ENCODE results near the gene TMEM168. TPM values are rescaled to one million over a fixed set of nuclear protein-coding genes. Genes with fewer than 3 reads are reported as not detected.

The TMEM168 gene
- polyA plus RNA-seq, 1 donor (not counting 4 experiments of a cell fraction or from before 2014, with no cell fraction given): 32.8 TPM

DNA sequence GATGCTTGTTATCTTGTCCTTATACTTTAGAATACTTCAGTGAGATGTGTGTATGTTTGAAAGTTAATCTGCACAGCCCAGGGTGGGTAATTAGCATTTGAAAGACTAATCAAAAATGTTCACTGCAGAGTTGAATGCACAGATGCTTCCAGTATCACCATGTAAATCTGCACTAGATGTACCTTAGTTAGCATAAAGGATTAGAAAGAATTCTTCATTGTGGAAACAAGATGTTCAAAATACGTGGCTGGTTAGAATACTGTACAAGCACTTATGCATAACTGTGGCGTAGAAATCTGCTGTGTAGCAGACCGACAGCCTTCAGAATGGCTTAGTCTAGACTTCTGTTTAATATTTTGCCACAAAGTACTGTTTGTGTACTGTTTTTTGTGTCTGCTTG is 2.2 kb upstream of the TMEM168 start:
- Histone ChIP-seq H3K36me3 (ENCODE audit: control insufficient read depth in 2 of 2, extremely low read depth in 1 of 2, insufficient read depth in 2 of 2, low read length in 2 of 2) (no peaks in the 10 kb centered on the region), H3K4me1 (ENCODE audit: control insufficient read depth, extremely low read depth, insufficient read depth, low read length) (peaks cover 24% of the 10 kb centered on the region), H3K4me2 (ENCODE audit: control insufficient read depth, extremely low read depth, insufficient read depth, low read depth, low read length) (peak overlapping the region; percentile 42), H3K9me3 (ENCODE audit: control insufficient read depth, low read depth, low read length) (no peaks in the 10 kb centered on the region), H3K4me3 (ENCODE audit: control insufficient read depth in 2 of 3, extremely low read depth in 1 of 3, insufficient read depth in 2 of 3, low read depth in 1 of 3, low read length in 3 of 3) (no peak overlapping the region), H3K79me2 (ENCODE audit: control insufficient read depth, insufficient read depth, low read length) (peaks cover 12% of the 10 kb centered on the region), H4K20me1 (ENCODE audit: control insufficient read depth, extremely low read depth, insufficient read depth, low read length) (no peaks in the 10 kb centered on the region), H3K27me3 (ENCODE audit: control insufficient read depth, extremely low read depth, insufficient read depth, low read length) (no peaks in the 10 kb centered on the region), H3K9ac (ENCODE audit: control insufficient read depth, extremely low read depth, insufficient read depth, low read length) (no peak overlapping the region), H2AFZ (ENCODE audit: control insufficient read depth, low read length) (peak overlapping the region; percentile 67), H3K9me1 (ENCODE audit: control insufficient read depth, extremely low read depth, insufficient read depth, low read length) (no peaks in the 10 kb centered on the region), H3K27ac (ENCODE audit: control insufficient read depth, insufficient read depth, low read length) (no peak overlapping the region)
- DNase-seq (ENCODE audit: low read depth, low spot score) (no peak), FAIRE-seq (no peak)
- TF ChIP-seq, protein P1, sequence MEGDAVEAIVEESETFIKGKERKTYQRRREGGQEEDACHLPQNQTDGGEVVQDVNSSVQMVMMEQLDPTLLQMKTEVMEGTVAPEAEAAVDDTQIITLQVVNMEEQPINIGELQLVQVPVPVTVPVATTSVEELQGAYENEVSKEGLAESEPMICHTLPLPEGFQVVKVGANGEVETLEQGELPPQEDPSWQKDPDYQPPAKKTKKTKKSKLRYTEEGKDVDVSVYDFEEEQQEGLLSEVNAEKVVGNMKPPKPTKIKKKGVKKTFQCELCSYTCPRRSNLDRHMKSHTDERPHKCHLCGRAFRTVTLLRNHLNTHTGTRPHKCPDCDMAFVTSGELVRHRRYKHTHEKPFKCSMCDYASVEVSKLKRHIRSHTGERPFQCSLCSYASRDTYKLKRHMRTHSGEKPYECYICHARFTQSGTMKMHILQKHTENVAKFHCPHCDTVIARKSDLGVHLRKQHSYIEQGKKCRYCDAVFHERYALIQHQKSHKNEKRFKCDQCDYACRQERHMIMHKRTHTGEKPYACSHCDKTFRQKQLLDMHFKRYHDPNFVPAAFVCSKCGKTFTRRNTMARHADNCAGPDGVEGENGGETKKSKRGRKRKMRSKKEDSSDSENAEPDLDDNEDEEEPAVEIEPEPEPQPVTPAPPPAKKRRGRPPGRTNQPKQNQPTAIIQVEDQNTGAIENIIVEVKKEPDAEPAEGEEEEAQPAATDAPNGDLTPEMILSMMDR (optimal IDR thresholded peaks at IDR 0.05 in 1 of 3, IDR thresholded peaks at IDR 0.05 in 1 of 3, conservative IDR thresholded peaks at IDR 0.05 in 1 of 3; ENCODE audit: extremely low read depth in 1 of 3, insufficient read depth in 2 of 3, low read length in 3 of 3): no peak
- no peak for TF ChIP-seq EZH2 (IDR thresholded peaks at IDR 0.05; ENCODE audit: low read length)
- dilution Hi-C loops (cut with MboI; ENCODE audit: extremely low pct_ligation_motif_present, low sequenced_read_pairs): no loop called here

DNA sequence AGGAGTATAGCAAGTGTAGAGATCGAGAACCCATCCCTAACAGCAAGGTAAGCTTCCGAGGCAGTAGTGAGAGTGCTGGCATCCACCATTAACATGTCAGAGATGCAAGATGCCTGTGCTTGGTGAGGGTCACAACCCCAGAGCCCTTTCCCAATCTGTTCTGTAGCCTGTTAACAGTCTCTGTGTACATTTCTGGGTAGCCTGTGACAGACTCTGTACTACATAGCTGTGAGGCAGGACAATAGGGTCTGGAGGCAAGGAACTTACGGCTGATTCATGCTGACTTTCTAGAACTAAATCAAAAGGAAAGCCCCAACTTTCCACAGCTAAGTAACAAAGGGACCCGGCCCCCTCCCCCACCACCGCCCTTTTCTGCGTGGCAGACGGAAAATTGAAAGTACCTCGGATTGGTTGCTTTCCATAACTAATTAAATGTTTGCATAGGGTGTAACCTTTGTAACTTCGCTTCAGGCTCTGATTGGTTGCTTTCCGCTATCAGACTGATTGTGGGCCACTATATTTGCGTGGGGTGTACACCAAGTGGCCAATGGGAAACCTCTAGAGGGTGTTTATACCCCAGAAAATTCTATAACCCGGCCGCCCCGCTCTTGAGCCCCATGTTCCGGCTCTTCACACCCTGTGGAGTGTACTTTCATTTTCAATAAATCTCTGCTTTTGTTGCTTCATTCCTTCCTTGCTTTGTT is 1.4 kb upstream of the TMEM168 start:
- H3K27ac ChIP-seq (ENCODE audit: control insufficient read depth, insufficient read depth, low read length): no peak overlapping the region
- no peaks in the 10 kb centered on the region for H3K27me3 ChIP-seq (ENCODE audit: control insufficient read depth, extremely low read depth, insufficient read depth, low read length)
- H3K4me3 ChIP-seq (ENCODE audit: control insufficient read depth in 2 of 3, extremely low read depth in 1 of 3, insufficient read depth in 2 of 3, low read depth in 1 of 3, low read length in 3 of 3): peak overlapping the region; percentile 3 to 50 (median 14)
- H3K4me1 ChIP-seq (ENCODE audit: control insufficient read depth, extremely low read depth, insufficient read depth, low read length): peaks cover 24% of the 10 kb centered on the region
- dilution Hi-C loops (cut with MboI; ENCODE audit: extremely low pct_ligation_motif_present, low sequenced_read_pairs): no loop called here
- H3K9ac ChIP-seq (ENCODE audit: control insufficient read depth, extremely low read depth, insufficient read depth, low read length): peak overlapping the region; percentile 0
- no peak for TF ChIP-seq EZH2 (IDR thresholded peaks at IDR 0.05; ENCODE audit: low read length)
- TF ChIP-seq, protein P1 (optimal IDR thresholded peaks at IDR 0.05 in 1 of 3, IDR thresholded peaks at IDR 0.05 in 1 of 3, conservative IDR thresholded peaks at IDR 0.05 in 1 of 3; ENCODE audit: extremely low read depth in 1 of 3, insufficient read depth in 2 of 3, low read length in 3 of 3): no peak
- peak overlapping the region; percentile 67 for H2AFZ ChIP-seq (ENCODE audit: control insufficient read depth, low read length)
- H4K20me1 ChIP-seq (ENCODE audit: control insufficient read depth, extremely low read depth, insufficient read depth, low read length): no peaks in the 10 kb centered on the region
- no peaks in the 10 kb centered on the region for H3K9me3 ChIP-seq (ENCODE audit: control insufficient read depth, low read depth, low read length)
- peaks cover 0 to 1% of the 10 kb centered on the region in 2 experiments for H3K36me3 ChIP-seq (ENCODE audit: control insufficient read depth in 2 of 2, extremely low read depth in 1 of 2, insufficient read depth in 2 of 2, low read length in 2 of 2)
- H3K79me2 ChIP-seq (ENCODE audit: control insufficient read depth, insufficient read depth, low read length): peaks cover 19% of the 10 kb centered on the region
- peak overlapping the region; percentile 99 for H3K4me2 ChIP-seq (ENCODE audit: control insufficient read depth, extremely low read depth, insufficient read depth, low read depth, low read length)
- peak; percentile 60 for FAIRE-seq
- H3K9me1 ChIP-seq (ENCODE audit: control insufficient read depth, extremely low read depth, insufficient read depth, low read length): no peaks in the 10 kb centered on the region
- DNase-seq (ENCODE audit: low read depth, low spot score): no peak
